WTC11 (cell line): Measurements from ENCODE around the gene MAB21L4. TPM values are rescaled to one million over a fixed set of nuclear protein-coding genes. Genes with fewer than 3 reads are reported as not detected.

Source experiments
- ATAC-seq: fragments of 200-7000 bp; cut with Tn5 transposase; 2 replicates; pipeline ENCODE4 v1.10.0; 2021; ENCODE audit warnings: mild to moderate bottlenecking, moderate library complexity
- CTCF ChIA-PET: fragments of 300-600 bp; sonication (Branson Sonifier 250); formaldehyde crosslinking; loops from one replicate; lab custom pipeline; 2021; ENCODE audit warnings: antibody characterized with exemption; lab: Charles Lee
- POLR2A ChIA-PET: fragments of 350-600 bp; sonication (Branson Sonifier 250); formaldehyde crosslinking; loops from one replicate; lab custom pipeline; 2021; ENCODE audit warnings: antibody characterized with exemption; lab: Charles Lee
- DNase-seq: peaks from one replicate; pipeline ENCODE4 v3.0.0; 2021; ENCODE audit warnings: low spot score
- H3K27ac Mint-ChIP-seq: 2 replicates; pipeline ENCODE4 v1.8.0; 2021; ENCODE audit warnings: mixed read lengths
- H3K27me3 Mint-ChIP-seq: 2 replicates; pipeline ENCODE4 v1.8.0; 2021; ENCODE audit warnings: low read depth, mild to moderate bottlenecking, moderate library complexity, mixed read lengths
- H3K36me3 Mint-ChIP-seq: 2 replicates; pipeline ENCODE4 v1.8.0; 2021; ENCODE audit warnings: mixed read lengths
- H3K4me1 Mint-ChIP-seq: 2 replicates; pipeline ENCODE4 v1.8.0; 2022; ENCODE audit warnings: mixed read lengths
- H3K4me3 Mint-ChIP-seq: 2 replicates; pipeline ENCODE4 v1.8.0; 2021; ENCODE audit warnings: mild to moderate bottlenecking, moderate library complexity, mixed read lengths
- H3K9me3 Mint-ChIP-seq: 2 replicates; pipeline ENCODE4 v1.8.0; 2021; ENCODE audit warnings: mixed read lengths
- ETV6 ChIP-seq: sonication (generic); formaldehyde crosslinking; IDR thresholded peaks from 2 replicates; pipeline ENCODE4 v1.8.1; 2022; ENCODE audit warnings: mild to moderate bottlenecking, missing genetic modification reagents
- FOXK1 ChIP-seq: sonication (generic); formaldehyde crosslinking; IDR thresholded peaks from 2 replicates; pipeline ENCODE4 v1.8.0; 2022; ENCODE audit warnings: mild to moderate bottlenecking, moderate library complexity, missing genetic modification reagents
- GRHL2 ChIP-seq: fragments of 250-450 bp; sonication (Bioruptor Pico); IDR thresholded peaks from 2 replicates; pipeline ENCODE4 v1.8.0; 2022; ENCODE audit warnings: mild to moderate bottlenecking, moderate library complexity; ENCODE audit not compliant: insufficient replicate concordance, severe bottlenecking
- NFE2L1 ChIP-seq: sonication (generic); formaldehyde crosslinking; IDR thresholded peaks from 2 replicates; pipeline ENCODE4 v1.8.1; 2023; ENCODE audit warnings: missing genetic modification reagents
- NR2C2 ChIP-seq: sonication (generic); formaldehyde crosslinking; IDR thresholded peaks from 2 replicates; pipeline ENCODE4 v1.8.0; 2022; ENCODE audit warnings: mild to moderate bottlenecking, missing genetic modification reagents
- RORB ChIP-seq: fragments of 250-450 bp; sonication (Bioruptor Pico); IDR thresholded peaks from 2 replicates; pipeline ENCODE4 v1.9.0; 2021; ENCODE audit warnings: mild to moderate bottlenecking
- TEAD4 ChIP-seq: sonication (generic); formaldehyde crosslinking; IDR thresholded peaks from 2 replicates; pipeline ENCODE4 v1.8.0; 2022; ENCODE audit warnings: mild to moderate bottlenecking, missing genetic modification reagents
- ZNF423 ChIP-seq: fragments of 250-450 bp; sonication (Bioruptor Pico); IDR thresholded peaks from 2 replicates; pipeline ENCODE4 v2.1.2; 2022; ENCODE audit warnings: mild to moderate bottlenecking, moderate library complexity
- total RNA-seq: library from RNA; stranded (reverse); gene quantifications from 3 replicates; pipeline ENCODE4 v1.2.3, GENCODE V29; 2021
- TF ChIP-seq, protein P1 (sequence below): sonication (generic); formaldehyde crosslinking; IDR thresholded peaks from 2 replicates; pipeline ENCODE4 v1.8.0; 2022; ENCODE audit warnings: missing genetic modification reagents
- TF ChIP-seq, protein P2 (sequence below): sonication (generic); formaldehyde crosslinking; IDR thresholded peaks from 2 replicates; pipeline ENCODE4 v1.8.1; 2022; ENCODE audit warnings: low read depth, missing genetic modification reagents, borderline replicate concordance
- TF ChIP-seq, protein P3 (sequence below): sonication (generic); formaldehyde crosslinking; IDR thresholded peaks from 2 replicates; pipeline ENCODE4 v1.8.0; 2022; ENCODE audit warnings: mild to moderate bottlenecking, missing genetic modification reagents
- TF ChIP-seq, protein P4 (sequence below): sonication (generic); formaldehyde crosslinking; IDR thresholded peaks from 2 replicates; pipeline ENCODE4 v1.8.0; 2023; ENCODE audit warnings: missing genetic modification reagents
- TF ChIP-seq, protein P5 (sequence below): sonication (generic); formaldehyde crosslinking; conservative IDR thresholded peaks from 2 replicates; pipeline ENCODE4 v1.8.1; 2023; ENCODE audit warnings: mild to moderate bottlenecking, low read depth, missing genetic modification reagents, moderate library complexity
- TF ChIP-seq, protein P6 (sequence below): sonication (generic); formaldehyde crosslinking; conservative IDR thresholded peaks from 2 replicates; pipeline ENCODE4 v1.8.1; 2022; ENCODE audit warnings: mild to moderate bottlenecking, missing genetic modification reagents
- TF ChIP-seq, protein P7 (sequence below): fragments of 250-450 bp; sonication (Bioruptor Pico); IDR thresholded peaks from 2 replicates; pipeline ENCODE4 v1.9.0; 2021; ENCODE audit warnings: mild to moderate bottlenecking
- TF ChIP-seq, protein P8 (sequence below): fragments of 250-450 bp; sonication (Bioruptor Pico); IDR thresholded peaks from 2 replicates; pipeline ENCODE4 v2.1.2; 2022; ENCODE audit warnings: mild to moderate bottlenecking, moderate library complexity

Gene MAB21L4
- total RNA-seq, 1 experiment from 2014 or later: not detected

DNA sequence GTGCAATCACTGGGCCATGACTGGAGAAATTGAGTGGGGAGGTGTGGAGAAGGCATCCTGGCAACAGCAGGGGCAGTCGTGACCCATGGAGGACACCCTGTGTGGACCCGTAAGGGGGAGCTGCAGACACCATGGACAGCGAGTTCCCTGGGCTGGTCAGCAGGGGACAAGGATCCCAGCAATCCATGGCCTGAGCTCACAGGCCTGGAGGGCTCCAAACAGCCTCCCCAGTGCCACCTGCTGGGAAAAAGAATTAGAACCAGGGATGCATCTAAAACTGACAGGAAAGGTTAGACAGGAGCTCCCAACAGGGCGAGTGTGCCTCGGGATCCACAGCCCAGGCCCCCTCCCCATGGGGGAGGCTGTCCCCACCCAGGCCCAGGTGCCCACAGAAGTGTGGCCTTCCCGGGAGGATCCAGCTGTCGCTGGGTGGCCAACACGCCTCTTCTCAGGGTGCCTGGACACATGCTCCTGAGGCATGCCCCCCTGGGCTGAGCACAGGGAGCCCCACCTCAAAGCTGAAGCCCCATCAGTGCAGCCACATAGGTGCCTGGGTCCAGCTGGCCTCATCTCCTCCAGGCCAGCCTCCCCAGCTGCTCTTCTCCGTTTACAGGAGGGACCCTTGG is 55.4 kb downstream of the MAB21L4 start:
- CTCF ChIA-PET: interaction anchor here (0.5 to 2.6 kb wide), 38 partner anchors 9 to 729 kb away, joined by 3 to 31 read pairs (median 4); partner anchors contain the start of genes CAPN10 and KIF1A
- peak; percentile 68 for DNase-seq

More for the DNA sequence above, 55.4 kb downstream of the MAB21L4 start:
- Mint-ChIP-seq H3K27me3 (peaks cover 7% of the 10 kb centered on the region), H3K27ac (no peak overlapping the region)
- POLR2A ChIA-PET: interaction anchor here (1.1 to 1.4 kb wide), 2 partner anchors 19 to 21 kb away, joined by 5 to 7 read pairs; partner anchors contain the start of gene KIF1A
- TF ChIP-seq, protein P1, sequence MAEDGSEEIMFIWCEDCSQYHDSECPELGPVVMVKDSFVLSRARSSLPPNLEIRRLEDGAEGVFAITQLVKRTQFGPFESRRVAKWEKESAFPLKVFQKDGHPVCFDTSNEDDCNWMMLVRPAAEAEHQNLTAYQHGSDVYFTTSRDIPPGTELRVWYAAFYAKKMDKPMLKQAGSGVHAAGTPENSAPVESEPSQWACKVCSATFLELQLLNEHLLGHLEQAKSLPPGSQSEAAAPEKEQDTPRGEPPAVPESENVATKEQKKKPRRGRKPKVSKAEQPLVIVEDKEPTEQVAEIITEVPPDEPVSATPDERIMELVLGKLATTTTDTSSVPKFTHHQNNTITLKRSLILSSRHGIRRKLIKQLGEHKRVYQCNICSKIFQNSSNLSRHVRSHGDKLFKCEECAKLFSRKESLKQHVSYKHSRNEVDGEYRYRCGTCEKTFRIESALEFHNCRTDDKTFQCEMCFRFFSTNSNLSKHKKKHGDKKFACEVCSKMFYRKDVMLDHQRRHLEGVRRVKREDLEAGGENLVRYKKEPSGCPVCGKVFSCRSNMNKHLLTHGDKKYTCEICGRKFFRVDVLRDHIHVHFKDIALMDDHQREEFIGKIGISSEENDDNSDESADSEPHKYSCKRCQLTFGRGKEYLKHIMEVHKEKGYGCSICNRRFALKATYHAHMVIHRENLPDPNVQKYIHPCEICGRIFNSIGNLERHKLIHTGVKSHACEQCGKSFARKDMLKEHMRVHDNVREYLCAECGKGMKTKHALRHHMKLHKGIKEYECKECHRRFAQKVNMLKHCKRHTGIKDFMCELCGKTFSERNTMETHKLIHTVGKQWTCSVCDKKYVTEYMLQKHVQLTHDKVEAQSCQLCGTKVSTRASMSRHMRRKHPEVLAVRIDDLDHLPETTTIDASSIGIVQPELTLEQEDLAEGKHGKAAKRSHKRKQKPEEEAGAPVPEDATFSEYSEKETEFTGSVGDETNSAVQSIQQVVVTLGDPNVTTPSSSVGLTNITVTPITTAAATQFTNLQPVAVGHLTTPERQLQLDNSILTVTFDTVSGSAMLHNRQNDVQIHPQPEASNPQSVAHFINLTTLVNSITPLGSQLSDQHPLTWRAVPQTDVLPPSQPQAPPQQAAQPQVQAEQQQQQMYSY (CRISPR knock-in tag): 0 out of 2 replicates have a peak, but pooled peaks have one; percentile 12
- TF ChIP-seq, protein P2, sequence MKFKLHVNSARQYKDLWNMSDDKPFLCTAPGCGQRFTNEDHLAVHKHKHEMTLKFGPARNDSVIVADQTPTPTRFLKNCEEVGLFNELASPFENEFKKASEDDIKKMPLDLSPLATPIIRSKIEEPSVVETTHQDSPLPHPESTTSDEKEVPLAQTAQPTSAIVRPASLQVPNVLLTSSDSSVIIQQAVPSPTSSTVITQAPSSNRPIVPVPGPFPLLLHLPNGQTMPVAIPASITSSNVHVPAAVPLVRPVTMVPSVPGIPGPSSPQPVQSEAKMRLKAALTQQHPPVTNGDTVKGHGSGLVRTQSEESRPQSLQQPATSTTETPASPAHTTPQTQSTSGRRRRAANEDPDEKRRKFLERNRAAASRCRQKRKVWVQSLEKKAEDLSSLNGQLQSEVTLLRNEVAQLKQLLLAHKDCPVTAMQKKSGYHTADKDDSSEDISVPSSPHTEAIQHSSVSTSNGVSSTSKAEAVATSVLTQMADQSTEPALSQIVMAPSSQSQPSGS (CRISPR knock-in tag): no peak
- TF ChIP-seq, protein P3, sequence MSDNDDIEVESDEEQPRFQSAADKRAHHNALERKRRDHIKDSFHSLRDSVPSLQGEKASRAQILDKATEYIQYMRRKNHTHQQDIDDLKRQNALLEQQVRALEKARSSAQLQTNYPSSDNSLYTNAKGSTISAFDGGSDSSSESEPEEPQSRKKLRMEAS (CRISPR knock-in tag): no peak
- TF ChIP-seq, protein P4, sequence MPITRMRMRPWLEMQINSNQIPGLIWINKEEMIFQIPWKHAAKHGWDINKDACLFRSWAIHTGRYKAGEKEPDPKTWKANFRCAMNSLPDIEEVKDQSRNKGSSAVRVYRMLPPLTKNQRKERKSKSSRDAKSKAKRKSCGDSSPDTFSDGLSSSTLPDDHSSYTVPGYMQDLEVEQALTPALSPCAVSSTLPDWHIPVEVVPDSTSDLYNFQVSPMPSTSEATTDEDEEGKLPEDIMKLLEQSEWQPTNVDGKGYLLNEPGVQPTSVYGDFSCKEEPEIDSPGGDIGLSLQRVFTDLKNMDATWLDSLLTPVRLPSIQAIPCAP (CRISPR knock-in tag): 0 out of 2 replicates have a peak, but pooled peaks have one; percentile 40
- TF ChIP-seq TEAD4 (CRISPR knock-in tag) (no peak), NR2C2 (CRISPR knock-in tag) (no peak), GRHL2 (CRISPR knock-in tag) (no peak), ETV6 (CRISPR knock-in tag) (0 out of 2 replicates have a peak, but pooled peaks have one; percentile 19), NFE2L1 (no peak), RORB (CRISPR knock-in tag) (no peak), FOXK1 (CRISPR knock-in tag) (no peak), ZNF423 (CRISPR knock-in tag) (peak; percentile 46; the same call in 1 of the 2 replicates)
- TF ChIP-seq, protein P5, sequence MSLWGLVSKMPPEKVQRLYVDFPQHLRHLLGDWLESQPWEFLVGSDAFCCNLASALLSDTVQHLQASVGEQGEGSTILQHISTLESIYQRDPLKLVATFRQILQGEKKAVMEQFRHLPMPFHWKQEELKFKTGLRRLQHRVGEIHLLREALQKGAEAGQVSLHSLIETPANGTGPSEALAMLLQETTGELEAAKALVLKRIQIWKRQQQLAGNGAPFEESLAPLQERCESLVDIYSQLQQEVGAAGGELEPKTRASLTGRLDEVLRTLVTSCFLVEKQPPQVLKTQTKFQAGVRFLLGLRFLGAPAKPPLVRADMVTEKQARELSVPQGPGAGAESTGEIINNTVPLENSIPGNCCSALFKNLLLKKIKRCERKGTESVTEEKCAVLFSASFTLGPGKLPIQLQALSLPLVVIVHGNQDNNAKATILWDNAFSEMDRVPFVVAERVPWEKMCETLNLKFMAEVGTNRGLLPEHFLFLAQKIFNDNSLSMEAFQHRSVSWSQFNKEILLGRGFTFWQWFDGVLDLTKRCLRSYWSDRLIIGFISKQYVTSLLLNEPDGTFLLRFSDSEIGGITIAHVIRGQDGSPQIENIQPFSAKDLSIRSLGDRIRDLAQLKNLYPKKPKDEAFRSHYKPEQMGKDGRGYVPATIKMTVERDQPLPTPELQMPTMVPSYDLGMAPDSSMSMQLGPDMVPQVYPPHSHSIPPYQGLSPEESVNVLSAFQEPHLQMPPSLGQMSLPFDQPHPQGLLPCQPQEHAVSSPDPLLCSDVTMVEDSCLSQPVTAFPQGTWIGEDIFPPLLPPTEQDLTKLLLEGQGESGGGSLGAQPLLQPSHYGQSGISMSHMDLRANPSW (CRISPR knock-in tag): no peak
- TF ChIP-seq, protein P6, sequence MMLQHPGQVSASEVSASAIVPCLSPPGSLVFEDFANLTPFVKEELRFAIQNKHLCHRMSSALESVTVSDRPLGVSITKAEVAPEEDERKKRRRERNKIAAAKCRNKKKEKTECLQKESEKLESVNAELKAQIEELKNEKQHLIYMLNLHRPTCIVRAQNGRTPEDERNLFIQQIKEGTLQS (CRISPR knock-in tag): no peak
- TF ChIP-seq, protein P7, sequence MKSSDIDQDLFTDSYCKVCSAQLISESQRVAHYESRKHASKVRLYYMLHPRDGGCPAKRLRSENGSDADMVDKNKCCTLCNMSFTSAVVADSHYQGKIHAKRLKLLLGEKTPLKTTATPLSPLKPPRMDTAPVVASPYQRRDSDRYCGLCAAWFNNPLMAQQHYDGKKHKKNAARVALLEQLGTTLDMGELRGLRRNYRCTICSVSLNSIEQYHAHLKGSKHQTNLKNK (CRISPR knock-in tag): no peak
- TF ChIP-seq, protein P8, sequence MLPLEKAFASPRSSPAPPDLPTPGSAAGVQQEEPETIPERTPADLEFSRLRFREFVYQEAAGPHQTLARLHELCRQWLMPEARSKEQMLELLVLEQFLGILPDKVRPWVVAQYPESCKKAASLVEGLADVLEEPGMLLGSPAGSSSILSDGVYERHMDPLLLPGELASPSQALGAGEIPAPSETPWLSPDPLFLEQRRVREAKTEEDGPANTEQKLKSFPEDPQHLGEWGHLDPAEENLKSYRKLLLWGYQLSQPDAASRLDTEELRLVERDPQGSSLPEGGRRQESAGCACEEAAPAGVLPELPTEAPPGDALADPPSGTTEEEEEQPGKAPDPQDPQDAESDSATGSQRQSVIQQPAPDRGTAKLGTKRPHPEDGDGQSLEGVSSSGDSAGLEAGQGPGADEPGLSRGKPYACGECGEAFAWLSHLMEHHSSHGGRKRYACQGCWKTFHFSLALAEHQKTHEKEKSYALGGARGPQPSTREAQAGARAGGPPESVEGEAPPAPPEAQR (CRISPR knock-in tag): no peak
- TF ChIP-seq, all 79 proteins: peak for 4
- peaks cover 8% of the 10 kb centered on the region for H3K36me3 Mint-ChIP-seq
- H3K9me3 Mint-ChIP-seq: peaks cover 15% of the 10 kb centered on the region
- peaks cover 20% of the 10 kb centered on the region for H3K4me1 Mint-ChIP-seq
- ATAC-seq: peak; percentile 84
- no peak overlapping the region for H3K4me3 Mint-ChIP-seq
